Measurements from ENCODE around the gene SKAP2.

DNA sequence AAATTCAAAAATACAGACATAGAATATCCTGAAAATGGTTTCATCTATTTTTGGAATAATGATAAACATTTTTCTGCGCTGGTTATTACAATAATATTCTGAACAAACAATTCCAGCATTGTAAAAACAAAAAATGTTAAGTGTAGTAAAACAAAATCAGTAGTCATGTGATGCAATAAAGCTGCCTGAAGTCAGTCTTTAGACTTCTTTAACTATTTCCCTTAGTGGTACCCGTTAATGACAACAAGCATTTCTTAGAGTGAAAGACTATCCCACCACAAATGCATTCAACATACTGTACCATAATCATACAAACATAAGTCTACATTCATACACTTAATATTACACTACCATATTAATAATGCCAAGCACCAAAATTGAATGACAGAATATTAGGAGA lies 1.6 kb downstream of the SKAP2 start:
- TF ChIP-seq CTCF (IDR thresholded peaks at IDR 0.05) (no peak), POLR2A (IDR thresholded peaks at IDR 0.05) (no peak), POLR2AphosphoS5 (IDR thresholded peaks at IDR 0.05; ENCODE audit: insufficient read depth in 1 of 2, low read depth in 1 of 2) (no peak)
